ENCODE results near the gene VDR. TPM values are rescaled to one million over a fixed set of nuclear protein-coding genes. Genes with fewer than 3 reads are reported as not detected.
"Not testable (repeated sequence)": the region's sequence is repeated elsewhere in the genome, so short reads cannot be mapped to it uniquely, and the experiment has no call there.

VDR gene
- total RNA-seq, 1 donor from 2014 or later = not detected

GRCh38 chr12:47846294-47846996 lies 58.3 kb downstream of the VDR start:
- no peak overlapping the region for H3K4me3 Mint-ChIP-seq (ENCODE audit: unreplicated experiment)
- no peak overlapping the region for H3K27ac Mint-ChIP-seq (ENCODE audit: unreplicated experiment)
- no peaks in the 10 kb centered on the region for H3K27me3 Mint-ChIP-seq (ENCODE audit: unreplicated experiment)
- H3K9me3 Mint-ChIP-seq (ENCODE audit: unreplicated experiment) = peaks cover 4% of the 10 kb centered on the region
- no peaks in the 10 kb centered on the region for H3K36me3 Mint-ChIP-seq (ENCODE audit: unreplicated experiment)
- DNase-seq = no peak
- H3K4me1 Mint-ChIP-seq (ENCODE audit: low read depth, unreplicated experiment) = no peaks in the 10 kb centered on the region
- no peak for TF ChIP-seq CTCF (IDR thresholded peaks at IDR 0.05; ENCODE audit: partially characterized antibody, unreplicated experiment)

GRCh38 chr12:47845081-47845480 lies 59.7 kb downstream of the VDR start:
- H3K27me3 Mint-ChIP-seq (ENCODE audit: unreplicated experiment) = no peaks in the 10 kb centered on the region
- H3K4me1 Mint-ChIP-seq (ENCODE audit: low read depth, unreplicated experiment) = no peaks in the 10 kb centered on the region
- no peak overlapping the region for H3K4me3 Mint-ChIP-seq (ENCODE audit: unreplicated experiment)
- no peak for TF ChIP-seq CTCF (IDR thresholded peaks at IDR 0.05; ENCODE audit: partially characterized antibody, unreplicated experiment)
- H3K36me3 Mint-ChIP-seq (ENCODE audit: unreplicated experiment) = no peaks in the 10 kb centered on the region
- H3K9me3 Mint-ChIP-seq (ENCODE audit: unreplicated experiment) = peaks cover 4% of the 10 kb centered on the region
- H3K27ac Mint-ChIP-seq (ENCODE audit: unreplicated experiment) = no peak overlapping the region
- no peak for DNase-seq

GRCh38 chr12:47844264-47845019 lies 60.4 kb downstream of the VDR start:
- DNase-seq = no peak
- H3K4me1 Mint-ChIP-seq (ENCODE audit: low read depth, unreplicated experiment) = peaks cover under 1% of the 10 kb centered on the region
- no peaks in the 10 kb centered on the region for H3K27me3 Mint-ChIP-seq (ENCODE audit: unreplicated experiment)
- no peak overlapping the region for H3K4me3 Mint-ChIP-seq (ENCODE audit: unreplicated experiment)
- H3K27ac Mint-ChIP-seq (ENCODE audit: unreplicated experiment) = no peak overlapping the region
- H3K36me3 Mint-ChIP-seq (ENCODE audit: unreplicated experiment) = no peaks in the 10 kb centered on the region
- peaks cover 4% of the 10 kb centered on the region for H3K9me3 Mint-ChIP-seq (ENCODE audit: unreplicated experiment)
- no peak for TF ChIP-seq CTCF (IDR thresholded peaks at IDR 0.05; ENCODE audit: partially characterized antibody, unreplicated experiment)

GRCh38 chr12:47843226-47843980 lies 61.4 kb downstream of the VDR start:
- Mint-ChIP-seq H3K27ac (ENCODE audit: unreplicated experiment) (no peak overlapping the region), H3K4me3 (ENCODE audit: unreplicated experiment) (no peak overlapping the region), H3K9me3 (ENCODE audit: unreplicated experiment) (peaks cover 4% of the 10 kb centered on the region), H3K36me3 (ENCODE audit: unreplicated experiment) (no peaks in the 10 kb centered on the region), H3K4me1 (ENCODE audit: low read depth, unreplicated experiment) (peaks cover 5% of the 10 kb centered on the region), H3K27me3 (ENCODE audit: unreplicated experiment) (no peaks in the 10 kb centered on the region)
- no peak for TF ChIP-seq CTCF (IDR thresholded peaks at IDR 0.05; ENCODE audit: partially characterized antibody, unreplicated experiment)
- DNase-seq = no peak

- H3K36me3 Mint-ChIP-seq (ENCODE audit: unreplicated experiment); H3K4me3 Mint-ChIP-seq (ENCODE audit: unreplicated experiment); H3K27ac Mint-ChIP-seq (ENCODE audit: unreplicated experiment); DNase-seq; H3K27me3 Mint-ChIP-seq (ENCODE audit: unreplicated experiment); H3K9me3 Mint-ChIP-seq (ENCODE audit: unreplicated experiment); H3K4me1 Mint-ChIP-seq (ENCODE audit: low read depth, unreplicated experiment): not testable (repeated sequence)
These were observed 62.3 kb downstream of the VDR start for GRCh38 chr12:47842543-47842942.
